SK-N-SH (cell line): ENCODE data around the gene NUTF2. TPM values are rescaled to one million over a fixed set of nuclear protein-coding genes. Genes with fewer than 3 reads are reported as not detected.
A peak's percentile ranks its signal among the peaks of the same experiment; 100 is the strongest.

ENCODE experiments used
- CTCF ChIA-PET: fragments of 300-600, 350-600 bp; formaldehyde crosslinking; extraction: SDS; loops from one replicate; lab custom pipeline; 2021; lab: Yijun Ruan, JAX
- POLR2A ChIA-PET: fragments of 350-600 bp; sonication (Branson Sonifier 250); formaldehyde crosslinking; extraction: SDS; loops from one replicate; lab custom pipeline; 2020; ENCODE audit warnings: antibody characterized with exemption, inconsistent platforms; lab: Yijun Ruan, JAX
- DNase-seq: peaks from one replicate; pipeline ENCODE4 v3.0.0; 2012
- H2AFZ ChIP-seq: fragments of 200-600 bp; sonication (generic); 2 replicates; pipeline ENCODE4 v1.8.1; 2016; ENCODE audit warnings: antibody characterized with exemption, mild to moderate bottlenecking, low read depth
- H3F3A ChIP-seq: fragments of 200-600 bp; sonication (generic); replicated peaks from 2 replicates; pipeline ENCODE3; 2016; ENCODE audit warnings: antibody characterized with exemption, mild to moderate bottlenecking; ENCODE audit not compliant: insufficient read depth
- H3K27ac ChIP-seq, 2 experiments: fragments of 200-500 bp in 1 of 2; fragments of 200-600 bp in 1 of 2; sonication (Bioruptor generic) in 1 of 2; sonication (generic), shearing (Covaris generic) in 1 of 2; 2 replicates each; pipeline versions ENCODE4 v1.5.1 to v1.6.1; 2014 to 2016; ENCODE audit warnings: low read depth in 2 of 2, inconsistent platforms in 1 of 2, low read length in 1 of 2, mild to moderate bottlenecking in 1 of 2, mixed read lengths in 1 of 2
- H3K27me3 ChIP-seq: fragments of 200-600 bp; sonication (generic), shearing (Covaris generic); 2 replicates; pipeline ENCODE4 v1.6.1; 2016; ENCODE audit warnings: mixed run types; ENCODE audit not compliant: insufficient read depth
- H3K36me3 ChIP-seq, 2 experiments: fragments of 200-500 bp in 1 of 2; fragments of 200-600 bp in 1 of 2; sonication (Bioruptor generic) in 1 of 2; sonication (generic) in 1 of 2; replicated peaks in 1 of 2; 2 replicates each; pipeline versions ENCODE3 to v1.5.1; 2014 to 2016; ENCODE audit warnings: low read length in 1 of 2, mild to moderate bottlenecking in 1 of 2; ENCODE audit not compliant: insufficient read depth in 2 of 2, control insufficient read depth in 1 of 2
- H3K4me1 ChIP-seq, 2 experiments: fragments of 200-500 bp in 1 of 2; fragments of 200-600 bp in 1 of 2; sonication (Bioruptor generic) in 1 of 2; sonication (generic), shearing (Covaris generic) in 1 of 2; 2 replicates each; pipeline versions ENCODE4 v1.5.1 to v1.6.1; 2014 to 2016; ENCODE audit warnings: low read depth in 1 of 2, low read length in 1 of 2, mixed run types in 1 of 2; ENCODE audit not compliant: insufficient read depth in 2 of 2, control insufficient read depth in 1 of 2
- H3K4me2 ChIP-seq: fragments of 200-600 bp; sonication (generic), shearing (Covaris generic); 2 replicates; pipeline ENCODE4 v1.6.1; 2017; ENCODE audit warnings: mixed run types
- H3K4me3 ChIP-seq, 2 experiments: fragments of 200-500 bp in 1 of 2; fragments of 200-600 bp in 1 of 2; sonication (Bioruptor generic) in 1 of 2; sonication (generic), shearing (Covaris generic) in 1 of 2; 2 replicates each; pipeline versions ENCODE4 v1.5.1 to v1.8.1; 2014 to 2016; ENCODE audit warnings: low read depth in 2 of 2, inconsistent platforms in 1 of 2, low read length in 1 of 2, mild to moderate bottlenecking in 1 of 2, mixed read lengths in 1 of 2, moderate library complexity in 1 of 2
- H3K79me2 ChIP-seq: fragments of 200-600 bp; sonication (generic); 2 replicates; pipeline ENCODE4 v1.8.1; 2017; ENCODE audit warnings: mild to moderate bottlenecking; ENCODE audit not compliant: insufficient read depth
- H3K9ac ChIP-seq: fragments of 200-600 bp; sonication (generic); 2 replicates; pipeline ENCODE4 v1.6.1; 2017; ENCODE audit warnings: mixed run types
- H3K9me2 ChIP-seq: fragments of 200-600 bp; sonication (generic); 2 replicates; pipeline ENCODE4 v1.6.1; 2017; ENCODE audit warnings: mixed run types
- H3K9me3 ChIP-seq: fragments of 200-600 bp; sonication (generic); 2 replicates; pipeline ENCODE4 v1.6.1; 2017; ENCODE audit warnings: mixed run types, mild to moderate bottlenecking, moderate library complexity
- H4K20me1 ChIP-seq: fragments of 200-600 bp; sonication (generic); 2 replicates; pipeline ENCODE4 v1.6.1; 2017; ENCODE audit warnings: mild to moderate bottlenecking, mixed run types; ENCODE audit not compliant: insufficient read depth
- ELF1 ChIP-seq: IDR thresholded peaks from 2 replicates; pipeline ENCODE4 v1.4.0; 2012
- EP300 ChIP-seq, 2 experiments: IDR thresholded peaks; 2 replicates each; pipeline versions ENCODE4 v1.4.0 to v1.6.1; 2012; ENCODE audit warnings: borderline replicate concordance in 1 of 2, low read depth in 1 of 2, low read length in 1 of 2
- EZH2phosphoT487 ChIP-seq: fragments of 200-600 bp; sonication (generic); IDR thresholded peaks from 2 replicates; pipeline ENCODE4 v1.6.1; 2017; ENCODE audit warnings: low read depth, mixed run types, mild to moderate bottlenecking, antibody characterized with exemption, moderate library complexity, borderline replicate concordance
- FOSL2 ChIP-seq: IDR thresholded peaks from 2 replicates; pipeline ENCODE4 v1.4.0; 2012; ENCODE audit warnings: low read depth, mild to moderate bottlenecking, moderate library complexity, borderline replicate concordance
- FOXJ3 ChIP-seq: sonication (generic); formaldehyde crosslinking; IDR thresholded peaks from 2 replicates; pipeline ENCODE4 v1.5.1; 2020; ENCODE audit warnings: mild to moderate bottlenecking, missing genetic modification reagents
- GABPA ChIP-seq: IDR thresholded peaks from 2 replicates; pipeline ENCODE4 v1.4.0; 2012; ENCODE audit warnings: low read depth, mild to moderate bottlenecking
- GATA2 ChIP-seq: sonication (generic); formaldehyde crosslinking; IDR thresholded peaks from 2 replicates; pipeline ENCODE4 v1.5.0; 2020; ENCODE audit warnings: mild to moderate bottlenecking, missing genetic modification reagents
- MEF2A ChIP-seq: IDR thresholded peaks from 2 replicates; pipeline ENCODE4 v1.4.0; 2012; ENCODE audit warnings: low read depth, borderline replicate concordance
- MXI1 ChIP-seq: IDR thresholded peaks from 2 replicates; pipeline ENCODE4 v1.6.1; 2012; ENCODE audit warnings: mild to moderate bottlenecking, low read depth, low read length, improper control_type of control experiment
- NFIC ChIP-seq: IDR thresholded peaks from 2 replicates; pipeline ENCODE4 v1.4.0; 2012; ENCODE audit warnings: borderline replicate concordance
- RAD21 ChIP-seq: IDR thresholded peaks from 2 replicates; pipeline ENCODE4 v1.6.1; 2012; ENCODE audit warnings: mild to moderate bottlenecking, low read length
- RXRA ChIP-seq: IDR thresholded peaks from 2 replicates; pipeline ENCODE4 v1.4.0; 2012; ENCODE audit warnings: low read depth, mild to moderate bottlenecking, borderline replicate concordance
- SIN3A ChIP-seq: IDR thresholded peaks from 2 replicates; pipeline ENCODE4 v1.6.1; 2012; ENCODE audit warnings: low read depth, mild to moderate bottlenecking, low read length, moderate library complexity, borderline replicate concordance
- YY1 ChIP-seq: IDR thresholded peaks from 2 replicates; pipeline ENCODE4 v1.4.0; 2012; ENCODE audit warnings: low read depth, mild to moderate bottlenecking
- WGBS: methylation state at CpG from one replicate; pipeline ENCODE4 v1.1.6; 2017; ENCODE audit warnings: low lambda C conversion rate; 5-methylcytosine and 5-hydroxymethylcytosine counted together
- polyA plus RNA-seq, 3 experiments: library from polyadenylated mRNA; depleted of rRNA; stranded (reverse); fragments of >200 nt; gene quantifications; 2 replicates each; pipeline ENCODE4 v1.2.3, GENCODE V29; 2012
- TF ChIP-seq, protein P1 (sequence below): fragments of 150-350 bp; IDR thresholded peaks from 2 replicates; pipeline ENCODE4 v1.6.1; 2017; ENCODE audit warnings: antibody characterized with exemption, low read length, low read depth, borderline replicate concordance
- TF ChIP-seq, protein P2 (sequence below): fragments of 200-600 bp; sonication (generic); IDR thresholded peaks from 2 replicates; pipeline ENCODE4 v1.6.1; 2017; ENCODE audit warnings: antibody characterized with exemption, mild to moderate bottlenecking, moderate library complexity
- TF ChIP-seq, protein P3 (sequence below): IDR thresholded peaks from 2 replicates; pipeline ENCODE4 v1.6.1; 2012; ENCODE audit warnings: mild to moderate bottlenecking, low read depth, low read length, moderate library complexity
- TF ChIP-seq, protein P4 (sequence below): IDR thresholded peaks from 2 replicates; pipeline ENCODE4 v1.4.0; 2012; ENCODE audit warnings: low read depth
- TF ChIP-seq, protein P5 (sequence below): IDR thresholded peaks from 2 replicates; pipeline ENCODE4; 2012
- TF ChIP-seq, protein P6 (sequence below): IDR thresholded peaks from 2 replicates; pipeline ENCODE4 v1.4.0; 2012; ENCODE audit warnings: low read depth, borderline replicate concordance

The NUTF2 gene
- polyA plus RNA-seq, 1 of the 3 experiments (the other 2 are of a cell fraction): 449 TPM

DNA sequence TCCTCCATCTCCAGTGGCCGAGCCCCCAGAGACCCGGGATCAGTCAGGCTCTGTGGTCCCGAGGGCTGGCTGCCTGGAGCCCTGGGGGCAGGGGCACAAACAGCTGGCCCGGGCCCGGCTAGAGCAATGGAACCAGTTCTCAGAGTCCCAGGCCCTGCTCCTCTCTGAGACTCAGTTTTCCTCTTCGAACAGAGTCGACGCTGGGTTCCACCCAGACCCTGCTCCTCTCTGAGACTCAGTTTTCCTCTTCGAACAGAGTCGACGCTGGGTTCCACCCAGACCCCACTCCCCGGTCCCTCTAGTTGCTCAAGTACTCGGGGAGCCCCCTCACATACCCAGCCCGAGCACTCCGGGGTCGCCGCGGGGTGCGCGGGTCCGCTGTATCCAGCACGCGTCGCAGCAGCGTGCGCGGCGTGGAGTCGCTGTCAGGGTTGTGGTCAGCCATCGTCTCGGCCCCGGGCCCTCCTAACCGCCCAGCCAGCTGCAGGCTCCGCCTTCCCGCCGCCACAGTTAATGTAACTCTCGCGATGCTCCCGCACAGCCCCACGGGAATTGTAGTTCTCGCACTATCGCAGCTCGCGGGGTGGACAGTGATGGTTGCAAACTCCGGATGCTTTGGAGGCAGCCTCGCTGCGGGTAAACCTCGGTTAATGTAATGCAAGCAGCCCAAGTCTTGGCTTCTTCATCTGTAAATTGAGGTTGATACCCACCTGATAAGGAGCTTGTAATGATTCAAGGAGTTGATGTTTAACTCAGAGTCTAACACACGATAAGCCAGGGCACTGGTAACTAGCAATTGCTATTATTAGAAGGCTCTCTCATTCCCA is 13.1 kb upstream of the NUTF2 start (continued):
- TF ChIP-seq, protein P1, sequence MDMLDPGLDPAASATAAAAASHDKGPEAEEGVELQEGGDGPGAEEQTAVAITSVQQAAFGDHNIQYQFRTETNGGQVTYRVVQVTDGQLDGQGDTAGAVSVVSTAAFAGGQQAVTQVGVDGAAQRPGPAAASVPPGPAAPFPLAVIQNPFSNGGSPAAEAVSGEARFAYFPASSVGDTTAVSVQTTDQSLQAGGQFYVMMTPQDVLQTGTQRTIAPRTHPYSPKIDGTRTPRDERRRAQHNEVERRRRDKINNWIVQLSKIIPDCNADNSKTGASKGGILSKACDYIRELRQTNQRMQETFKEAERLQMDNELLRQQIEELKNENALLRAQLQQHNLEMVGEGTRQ: no peak
- peak; percentile 98 for TF ChIP-seq MXI1
- TF ChIP-seq, protein P2, sequence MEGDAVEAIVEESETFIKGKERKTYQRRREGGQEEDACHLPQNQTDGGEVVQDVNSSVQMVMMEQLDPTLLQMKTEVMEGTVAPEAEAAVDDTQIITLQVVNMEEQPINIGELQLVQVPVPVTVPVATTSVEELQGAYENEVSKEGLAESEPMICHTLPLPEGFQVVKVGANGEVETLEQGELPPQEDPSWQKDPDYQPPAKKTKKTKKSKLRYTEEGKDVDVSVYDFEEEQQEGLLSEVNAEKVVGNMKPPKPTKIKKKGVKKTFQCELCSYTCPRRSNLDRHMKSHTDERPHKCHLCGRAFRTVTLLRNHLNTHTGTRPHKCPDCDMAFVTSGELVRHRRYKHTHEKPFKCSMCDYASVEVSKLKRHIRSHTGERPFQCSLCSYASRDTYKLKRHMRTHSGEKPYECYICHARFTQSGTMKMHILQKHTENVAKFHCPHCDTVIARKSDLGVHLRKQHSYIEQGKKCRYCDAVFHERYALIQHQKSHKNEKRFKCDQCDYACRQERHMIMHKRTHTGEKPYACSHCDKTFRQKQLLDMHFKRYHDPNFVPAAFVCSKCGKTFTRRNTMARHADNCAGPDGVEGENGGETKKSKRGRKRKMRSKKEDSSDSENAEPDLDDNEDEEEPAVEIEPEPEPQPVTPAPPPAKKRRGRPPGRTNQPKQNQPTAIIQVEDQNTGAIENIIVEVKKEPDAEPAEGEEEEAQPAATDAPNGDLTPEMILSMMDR: no peak
- no peak for TF ChIP-seq GABPA
- no peak for TF ChIP-seq EZH2phosphoT487
- TF ChIP-seq FOXJ3: no peak
- TF ChIP-seq MEF2A: no peak
- no peak for TF ChIP-seq RXRA
- peak; percentile 72; the same call in 1 of the 2 replicates for TF ChIP-seq YY1

DNA sequence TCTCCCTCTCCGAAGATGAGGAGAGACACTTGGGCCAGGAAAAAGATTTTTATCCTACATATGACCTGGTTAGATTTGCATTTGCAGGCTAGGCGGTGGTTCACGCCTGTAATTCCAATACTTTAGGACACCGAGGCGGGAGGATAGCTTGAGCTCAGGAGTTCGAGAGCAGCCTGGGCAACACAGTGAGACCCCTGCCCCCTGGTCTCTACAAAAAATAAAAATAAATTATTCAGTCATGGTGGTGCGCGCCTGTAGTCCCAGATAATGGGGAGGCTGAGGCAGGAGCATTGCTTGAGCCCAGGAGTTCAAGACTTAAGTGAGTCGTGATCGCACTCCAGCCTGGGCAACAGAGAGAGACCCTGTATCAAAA is 12.5 kb upstream of the NUTF2 start:
- peak overlapping the region; percentile 100 for H3K4me2 ChIP-seq
- ChIA-PET POLR2A (interaction anchor here (1.0 to 2.3 kb wide), 7 partner anchors 10 to 353 kb away, joined by 3 to 11 read pairs (median 5); partner anchors contain the start of genes ATP6V0D1, NUTF2, RANBP10 and TSNAXIP1), CTCF (interaction anchor here (0.9 to 5.0 kb wide), 9 partner anchors 10 to 313 kb away, joined by 3 to 65 read pairs (median 5); partner anchors contain the start of genes NRN1L and NUTF2)
- H3K9me3 ChIP-seq: no peaks in the 10 kb centered on the region
- no peaks in the 10 kb centered on the region for H3K27me3 ChIP-seq
- H3K9me2 ChIP-seq: no peaks in the 10 kb centered on the region
- WGBS: 86% methylated on average over 10 of the region's 10 CpGs
- peak overlapping the region; percentile 87; the same call in 1 of the 2 replicates for H3K9ac ChIP-seq
- H3K79me2 ChIP-seq: peaks cover 16% of the 10 kb centered on the region
- H3K4me1 ChIP-seq: peaks cover 0 to 9% of the 10 kb centered on the region in 2 experiments; a peak in 1 of 4 replicates
- DNase-seq: no peak
- H3K4me3 ChIP-seq: peak overlapping the region; percentile 76 to 84; a peak in 2 of 4 replicates
- peak overlapping the region; percentile 85; the same call in 1 of the 2 replicates for H2AFZ ChIP-seq
- H3F3A ChIP-seq: no peaks in the 10 kb centered on the region
- no peaks in the 10 kb centered on the region for H4K20me1 ChIP-seq
- H3K27ac ChIP-seq: peak overlapping the region in 1 of 2 experiments; percentile 51; a peak in 2 of 4 replicates
- H3K36me3 ChIP-seq: peaks cover 0 to 29% of the 10 kb centered on the region in 2 experiments
- TF ChIP-seq, protein P3, sequence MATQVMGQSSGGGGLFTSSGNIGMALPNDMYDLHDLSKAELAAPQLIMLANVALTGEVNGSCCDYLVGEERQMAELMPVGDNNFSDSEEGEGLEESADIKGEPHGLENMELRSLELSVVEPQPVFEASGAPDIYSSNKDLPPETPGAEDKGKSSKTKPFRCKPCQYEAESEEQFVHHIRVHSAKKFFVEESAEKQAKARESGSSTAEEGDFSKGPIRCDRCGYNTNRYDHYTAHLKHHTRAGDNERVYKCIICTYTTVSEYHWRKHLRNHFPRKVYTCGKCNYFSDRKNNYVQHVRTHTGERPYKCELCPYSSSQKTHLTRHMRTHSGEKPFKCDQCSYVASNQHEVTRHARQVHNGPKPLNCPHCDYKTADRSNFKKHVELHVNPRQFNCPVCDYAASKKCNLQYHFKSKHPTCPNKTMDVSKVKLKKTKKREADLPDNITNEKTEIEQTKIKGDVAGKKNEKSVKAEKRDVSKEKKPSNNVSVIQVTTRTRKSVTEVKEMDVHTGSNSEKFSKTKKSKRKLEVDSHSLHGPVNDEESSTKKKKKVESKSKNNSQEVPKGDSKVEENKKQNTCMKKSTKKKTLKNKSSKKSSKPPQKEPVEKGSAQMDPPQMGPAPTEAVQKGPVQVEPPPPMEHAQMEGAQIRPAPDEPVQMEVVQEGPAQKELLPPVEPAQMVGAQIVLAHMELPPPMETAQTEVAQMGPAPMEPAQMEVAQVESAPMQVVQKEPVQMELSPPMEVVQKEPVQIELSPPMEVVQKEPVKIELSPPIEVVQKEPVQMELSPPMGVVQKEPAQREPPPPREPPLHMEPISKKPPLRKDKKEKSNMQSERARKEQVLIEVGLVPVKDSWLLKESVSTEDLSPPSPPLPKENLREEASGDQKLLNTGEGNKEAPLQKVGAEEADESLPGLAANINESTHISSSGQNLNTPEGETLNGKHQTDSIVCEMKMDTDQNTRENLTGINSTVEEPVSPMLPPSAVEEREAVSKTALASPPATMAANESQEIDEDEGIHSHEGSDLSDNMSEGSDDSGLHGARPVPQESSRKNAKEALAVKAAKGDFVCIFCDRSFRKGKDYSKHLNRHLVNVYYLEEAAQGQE: no peak
- TF ChIP-seq MXI1: no peak
- no peak for TF ChIP-seq SIN3A
- TF ChIP-seq, protein P4, sequence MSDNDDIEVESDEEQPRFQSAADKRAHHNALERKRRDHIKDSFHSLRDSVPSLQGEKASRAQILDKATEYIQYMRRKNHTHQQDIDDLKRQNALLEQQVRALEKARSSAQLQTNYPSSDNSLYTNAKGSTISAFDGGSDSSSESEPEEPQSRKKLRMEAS: no peak
- no peak for TF ChIP-seq EZH2phosphoT487
- no peak for TF ChIP-seq ELF1
- TF ChIP-seq NFIC: no peak
- TF ChIP-seq EP300 (IDR thresholded peaks at IDR 0.05; ENCODE audit: borderline replicate concordance in 1 of 2, low read depth in 1 of 2, low read length in 1 of 2): no peak
- no peak for TF ChIP-seq GATA2 (CRISPR knock-in tag)
- TF ChIP-seq, protein P5, sequence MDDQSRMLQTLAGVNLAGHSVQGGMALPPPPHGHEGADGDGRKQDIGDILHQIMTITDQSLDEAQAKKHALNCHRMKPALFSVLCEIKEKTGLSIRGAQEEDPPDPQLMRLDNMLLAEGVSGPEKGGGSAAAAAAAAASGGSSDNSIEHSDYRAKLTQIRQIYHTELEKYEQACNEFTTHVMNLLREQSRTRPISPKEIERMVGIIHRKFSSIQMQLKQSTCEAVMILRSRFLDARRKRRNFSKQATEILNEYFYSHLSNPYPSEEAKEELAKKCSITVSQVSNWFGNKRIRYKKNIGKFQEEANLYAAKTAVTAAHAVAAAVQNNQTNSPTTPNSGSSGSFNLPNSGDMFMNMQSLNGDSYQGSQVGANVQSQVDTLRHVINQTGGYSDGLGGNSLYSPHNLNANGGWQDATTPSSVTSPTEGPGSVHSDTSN: no peak
- TF ChIP-seq, protein P6, sequence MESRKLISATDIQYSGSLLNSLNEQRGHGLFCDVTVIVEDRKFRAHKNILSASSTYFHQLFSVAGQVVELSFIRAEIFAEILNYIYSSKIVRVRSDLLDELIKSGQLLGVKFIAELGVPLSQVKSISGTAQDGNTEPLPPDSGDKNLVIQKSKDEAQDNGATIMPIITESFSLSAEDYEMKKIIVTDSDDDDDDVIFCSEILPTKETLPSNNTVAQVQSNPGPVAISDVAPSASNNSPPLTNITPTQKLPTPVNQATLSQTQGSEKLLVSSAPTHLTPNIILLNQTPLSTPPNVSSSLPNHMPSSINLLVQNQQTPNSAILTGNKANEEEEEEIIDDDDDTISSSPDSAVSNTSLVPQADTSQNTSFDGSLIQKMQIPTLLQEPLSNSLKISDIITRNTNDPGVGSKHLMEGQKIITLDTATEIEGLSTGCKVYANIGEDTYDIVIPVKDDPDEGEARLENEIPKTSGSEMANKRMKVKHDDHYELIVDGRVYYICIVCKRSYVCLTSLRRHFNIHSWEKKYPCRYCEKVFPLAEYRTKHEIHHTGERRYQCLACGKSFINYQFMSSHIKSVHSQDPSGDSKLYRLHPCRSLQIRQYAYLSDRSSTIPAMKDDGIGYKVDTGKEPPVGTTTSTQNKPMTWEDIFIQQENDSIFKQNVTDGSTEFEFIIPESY: no peak
- TF ChIP-seq FOSL2: no peak
- no peak for TF ChIP-seq RXRA
- no peak for TF ChIP-seq MEF2A
- TF ChIP-seq RAD21: no peak
